HCT116 (cell line): ENCODE data around the gene SSH2. TPM values are rescaled to one million over a fixed set of nuclear protein-coding genes. Genes with fewer than 3 reads are reported as not detected.

Experiments used
- ATAC-seq: fragments of 200-7000 bp; cut with Tn5 transposase; 2 replicates; pipeline ENCODE4 v1.9.1; 2020; ENCODE audit warnings: mild to moderate bottlenecking, moderate library complexity
- BruUV-seq: library from RNA; stranded (reverse); fragments of 400-500 nt; replicated peaks from 2 replicates; lab custom pipeline; 2021; lab: Mats Ljungman, UMichigan
- CTCF ChIA-PET: fragments of 300-600 bp; sonication (Branson Sonifier 250); formaldehyde crosslinking; loops from one replicate; lab custom pipeline; 2021; ENCODE audit warnings: antibody characterized with exemption; lab: Charles Lee
- POLR2A ChIA-PET: fragments of 300-600, 350-600 bp; sonication (Branson Sonifier 250); formaldehyde crosslinking; loops from one replicate; lab custom pipeline; 2021; ENCODE audit warnings: antibody characterized with exemption; lab: Charles Lee
- RAD21 ChIA-PET, 2 experiments: fragments of 300-600 bp; sonication (Branson Sonifier 250); formaldehyde crosslinking; loops; one replicate each; lab custom pipeline; 2023; ENCODE audit warnings: low total read pairs in 2 of 2; ENCODE audit not compliant: uncharacterized antibody in 2 of 2, unreplicated experiment in 2 of 2, low non-redundant PET in 1 of 2; lab: Charles Lee
- DNase-seq: peaks from one replicate; pipeline ENCODE4 v3.0.0-alpha.2; 2010; ENCODE audit warnings: low read depth, low spot score
- H2AFZ ChIP-seq: fragments of 200-600 bp; shearing (Covaris generic), sonication (generic); 2 replicates; pipeline ENCODE4 v1.6.1; 2017; ENCODE audit warnings: low read depth, mixed run types, mixed read lengths, antibody characterized with exemption, low read length; ENCODE audit not compliant: poor library complexity, severe bottlenecking
- H3K27ac ChIP-seq: 2 replicates; pipeline ENCODE4 v1.5.1; 2012; ENCODE audit warnings: low read depth, low read length
- H3K27me3 ChIP-seq: fragments of 200-600 bp; sonication (generic); 2 replicates; pipeline ENCODE4 v1.6.1; 2016; ENCODE audit warnings: mixed run types, low read length, mixed read lengths; ENCODE audit not compliant: insufficient read depth
- H3K36me3 ChIP-seq, 2 experiments: fragments of 200-500 bp in 1 of 2; fragments of 200-600 bp in 1 of 2; sonication (Bioruptor generic) in 1 of 2; sonication (generic) in 1 of 2; 2 replicates each; pipeline versions ENCODE4 v1.5.1 to v1.6.1; 2014 to 2016; ENCODE audit warnings: low read length in 2 of 2, inconsistent platforms in 1 of 2, mixed read lengths in 1 of 2, mixed run types in 1 of 2; ENCODE audit not compliant: insufficient read depth in 2 of 2, control insufficient read depth in 1 of 2
- H3K4me1 ChIP-seq, 2 experiments: fragments of 200-600 bp in 1 of 2; sonication (generic) in 1 of 2; 2 replicates each; pipeline versions ENCODE4 v1.5.1 to v1.6.1; 2012 to 2017; ENCODE audit warnings: low read length in 2 of 2, inconsistent platforms in 1 of 2, mild to moderate bottlenecking in 1 of 2, mixed read lengths in 1 of 2, mixed run types in 1 of 2, moderate library complexity in 1 of 2; ENCODE audit not compliant: insufficient read depth in 2 of 2, control insufficient read depth in 1 of 2
- H3K4me2 ChIP-seq: fragments of 200-600 bp; sonication (generic); 2 replicates; pipeline ENCODE4 v1.6.1; 2017; ENCODE audit warnings: mixed run types, low read length, mixed read lengths
- H3K4me3 ChIP-seq, 2 experiments: fragments of 200-600 bp in 1 of 2; sonication (generic) in 1 of 2; replicated peaks in 1 of 2; 2 replicates each; pipeline ENCODE4 v1.5.1; 2011 to 2016; ENCODE audit warnings: low read length in 2 of 2, control low read depth in 1 of 2, low read depth in 1 of 2, mild to moderate bottlenecking in 1 of 2, mixed read lengths in 1 of 2, mixed run types in 1 of 2
- H3K79me2 ChIP-seq: fragments of 200-600 bp; sonication (generic); 2 replicates; pipeline ENCODE4 v1.6.1; 2017; ENCODE audit warnings: mild to moderate bottlenecking, mixed run types, low read length, moderate library complexity, mixed read lengths; ENCODE audit not compliant: insufficient read depth
- H3K9ac ChIP-seq: fragments of 200-600 bp; sonication (generic); 2 replicates; pipeline ENCODE4 v1.6.1; 2016; ENCODE audit warnings: low read length, mixed read lengths
- H3K9me2 ChIP-seq: fragments of 200-600 bp; sonication (generic), shearing (Covaris generic); 2 replicates; pipeline ENCODE4 v1.6.1; 2017; ENCODE audit warnings: mixed run types, mild to moderate bottlenecking, moderate library complexity; ENCODE audit not compliant: insufficient read depth
- H3K9me3 ChIP-seq, 2 experiments: fragments of 200-500 bp in 1 of 2; fragments of 200-600 bp in 1 of 2; sonication (Bioruptor generic) in 1 of 2; sonication (generic) in 1 of 2; 2 replicates each; pipeline ENCODE4 v1.6.1; 2014 to 2017; ENCODE audit warnings: low read length in 2 of 2, mixed read lengths in 2 of 2, inconsistent platforms in 1 of 2, low read depth in 1 of 2, mild to moderate bottlenecking in 1 of 2, mixed run types in 1 of 2, moderate library complexity in 1 of 2; ENCODE audit not compliant: control insufficient read depth in 1 of 2, insufficient read depth in 1 of 2
- H4K20me1 ChIP-seq: fragments of 200-600 bp; sonication (generic), shearing (Covaris generic); 2 replicates; pipeline ENCODE4 v1.6.1; 2017; ENCODE audit warnings: mixed run types, mild to moderate bottlenecking, moderate library complexity; ENCODE audit not compliant: insufficient read depth
- CEBPB ChIP-seq: IDR thresholded peaks from 2 replicates; pipeline ENCODE4 v1.6.1; 2012; ENCODE audit warnings: low read depth
- EGR1 ChIP-seq: IDR thresholded peaks from 2 replicates; pipeline ENCODE4 v1.6.1; 2012; ENCODE audit warnings: low read depth
- ELF1 ChIP-seq: IDR thresholded peaks from 2 replicates; pipeline ENCODE4 v1.6.1; 2012; ENCODE audit warnings: low read depth, borderline replicate concordance
- EZH2 ChIP-seq: fragments of 200-600 bp; sonication (generic); IDR thresholded peaks from 2 replicates; pipeline ENCODE4 v1.6.1; 2017; ENCODE audit warnings: antibody characterized with exemption, mixed run types
- FOSL1 ChIP-seq: IDR thresholded peaks from 2 replicates; pipeline ENCODE4 v1.6.1; 2012; ENCODE audit warnings: low read depth
- JUND ChIP-seq: IDR thresholded peaks from 2 replicates; pipeline ENCODE4 v1.6.1; 2012
- REST ChIP-seq: IDR thresholded peaks from 2 replicates; pipeline ENCODE4 v1.6.1; 2012; ENCODE audit warnings: low read depth
- SP1 ChIP-seq: IDR thresholded peaks from 2 replicates; pipeline ENCODE4 v1.6.1; 2012; ENCODE audit warnings: low read depth
- YY1 ChIP-seq: IDR thresholded peaks from 2 replicates; pipeline ENCODE4 v1.6.1; 2011; ENCODE audit warnings: low read length, low read depth, moderate library complexity, mild to moderate bottlenecking; ENCODE audit not compliant: insufficient replicate concordance; ENCODE audit errors: extremely low read depth
- intact Hi-C: fragments of 100-400 bp; cut with micrococcal nuclease; formaldehyde crosslinking; loops from 2 replicates; pipeline ENCODE4 v1.10.0; 2022
- total RNA-seq: library from RNA; stranded (reverse); gene quantifications from one replicate; pipeline ENCODE4 v1.2.1, GENCODE V29; 2021; ENCODE audit not compliant: unreplicated experiment

The SSH2 gene
- total RNA-seq, 1 experiment from 2014 or later: 17.0 TPM

GRCh38 chr17:29674281-29674680 lies 255.7 kb downstream of the SSH2 start:
- no peak for TF ChIP-seq CEBPB
- no peak for TF ChIP-seq YY1
- TF ChIP-seq REST: no peak
- TF ChIP-seq FOSL1: no peak
- TF ChIP-seq SP1: no peak
- TF ChIP-seq EZH2: no peak
- no peak for TF ChIP-seq EGR1
- TF ChIP-seq ELF1: no peak
- TF ChIP-seq JUND: no peak
- intact Hi-C loops: no loop called here
- Histone ChIP-seq H4K20me1 (no peaks in the 10 kb centered on the region), H2AFZ (no peak overlapping the region), H3K36me3 (no peaks in the 10 kb centered on the region), H3K4me2 (no peak overlapping the region), H3K79me2 (no peaks in the 10 kb centered on the region), H3K9ac (no peak overlapping the region), H3K9me3 (no peaks in the 10 kb centered on the region), H3K27me3 (no peaks in the 10 kb centered on the region), H3K27ac (no peak overlapping the region), H3K4me3 (no peak overlapping the region), H3K9me2 (no peaks in the 10 kb centered on the region), H3K4me1 (no peaks in the 10 kb centered on the region)
- ATAC-seq (no peak), DNase-seq (no peak)
- no TSS peak for BruUV-seq
- CTCF ChIA-PET: no interaction called here
- RAD21 ChIA-PET: no interaction called here
- POLR2A ChIA-PET: no interaction called here
